GM19193 (cell line): ENCODE data around the gene NINJ1.

Experiments used
- POLR2A ChIP-seq: IDR thresholded peaks from 4 replicates; pipeline ENCODE4 v1.6.1; 2011; ENCODE audit not compliant: insufficient read depth, insufficient read length; ENCODE audit errors: extremely low read depth

NINJ1 gene

GRCh38 chr9:93086447-93087224, 47.4 kb downstream of the NINJ1 start:
- TF ChIP-seq POLR2A, result no peak

GRCh38 chr9:93085676-93086075, 48.4 kb downstream of the NINJ1 start:
- TF ChIP-seq POLR2A, result no peak

- TF ChIP-seq POLR2A, result no peak
Observed at GRCh38 chr9:93084471-93084881, 49.6 kb downstream of the NINJ1 start.

- TF ChIP-seq POLR2A, result no peak
Observed at GRCh38 chr9:93083592-93084470, 50.2 kb downstream of the NINJ1 start.

GRCh38 chr9:93082841-93083411, 51.1 kb downstream of the NINJ1 start:
- TF ChIP-seq POLR2A, result no peak

- no peak for TF ChIP-seq POLR2A
Observed at GRCh38 chr9:93081931-93082330, 52.1 kb downstream of the NINJ1 start.

- no peak for TF ChIP-seq POLR2A
Observed at GRCh38 chr9:93081081-93081529, 52.9 kb downstream of the NINJ1 start.

- TF ChIP-seq POLR2A, result no peak
Observed at GRCh38 chr9:93080406-93080805, 53.6 kb downstream of the NINJ1 start.

- no peak for TF ChIP-seq POLR2A
Observed at GRCh38 chr9:93079371-93079770, 54.7 kb downstream of the NINJ1 start.

- TF ChIP-seq POLR2A, result no peak
Observed at GRCh38 chr9:93077811-93078210, 56.2 kb downstream of the NINJ1 start.

- TF ChIP-seq POLR2A, result no peak
Observed at GRCh38 chr9:93077367-93077766, 56.7 kb downstream of the NINJ1 start.

- TF ChIP-seq POLR2A, result no peak
Observed at GRCh38 chr9:93076792-93077128, 57.3 kb downstream of the NINJ1 start.

GRCh38 chr9:93076101-93076791, 57.8 kb downstream of the NINJ1 start:
- no peak for TF ChIP-seq POLR2A

- TF ChIP-seq POLR2A, result no peak
Observed at GRCh38 chr9:93072383-93072795, 61.7 kb downstream of the NINJ1 start.
